AG04449 (cell line): Measurements from ENCODE around the gene CLGN.
A peak's percentile ranks its signal among the peaks of the same experiment; 100 is the strongest.

ENCODE experiments used
- CTCF ChIA-PET: fragments of 350-600 bp; formaldehyde crosslinking; extraction: SDS; loops from one replicate; lab custom pipeline; 2021; ENCODE audit warnings: antibody characterized with exemption; lab: Yijun Ruan, JAX
- POLR2A ChIA-PET: fragments of 400-600, 350-600 bp; formaldehyde crosslinking; extraction: SDS; loops from one replicate; lab custom pipeline; 2020; ENCODE audit warnings: antibody characterized with exemption, inconsistent platforms; lab: Yijun Ruan, JAX
- DNase-seq: peaks from one replicate; pipeline ENCODE4 v3.0.0-alpha.2; 2010; ENCODE audit warnings: low read depth, low spot score
- H3K4me3 ChIP-seq: 2 replicates; pipeline ENCODE4 v1.5.1; 2011; ENCODE audit warnings: low read depth, mild to moderate bottlenecking, control low read depth, low read length
- TF ChIP-seq, protein P1 (sequence below): IDR thresholded peaks from one replicate; pipeline ENCODE4 v1.5.1; 2011; ENCODE audit warnings: mild to moderate bottlenecking, moderate library complexity, low read length, control low read depth, inconsistent platforms; ENCODE audit not compliant: insufficient read depth; ENCODE audit errors: missing control alignments

The CLGN gene

GRCh38 chr4:140359562-140360427, 67.7 kb downstream of the CLGN start:
- no peak overlapping the region for H3K4me3 ChIP-seq
- ChIA-PET CTCF (interaction anchor here (0.6 to 6.6 kb wide), 80 partner anchors 9 to 763 kb away, joined by 3 to 110 read pairs (median 4); partner anchors contain the start of gene SCOC), POLR2A (no interaction called here)
- no peak for DNase-seq
- TF ChIP-seq, protein P1, sequence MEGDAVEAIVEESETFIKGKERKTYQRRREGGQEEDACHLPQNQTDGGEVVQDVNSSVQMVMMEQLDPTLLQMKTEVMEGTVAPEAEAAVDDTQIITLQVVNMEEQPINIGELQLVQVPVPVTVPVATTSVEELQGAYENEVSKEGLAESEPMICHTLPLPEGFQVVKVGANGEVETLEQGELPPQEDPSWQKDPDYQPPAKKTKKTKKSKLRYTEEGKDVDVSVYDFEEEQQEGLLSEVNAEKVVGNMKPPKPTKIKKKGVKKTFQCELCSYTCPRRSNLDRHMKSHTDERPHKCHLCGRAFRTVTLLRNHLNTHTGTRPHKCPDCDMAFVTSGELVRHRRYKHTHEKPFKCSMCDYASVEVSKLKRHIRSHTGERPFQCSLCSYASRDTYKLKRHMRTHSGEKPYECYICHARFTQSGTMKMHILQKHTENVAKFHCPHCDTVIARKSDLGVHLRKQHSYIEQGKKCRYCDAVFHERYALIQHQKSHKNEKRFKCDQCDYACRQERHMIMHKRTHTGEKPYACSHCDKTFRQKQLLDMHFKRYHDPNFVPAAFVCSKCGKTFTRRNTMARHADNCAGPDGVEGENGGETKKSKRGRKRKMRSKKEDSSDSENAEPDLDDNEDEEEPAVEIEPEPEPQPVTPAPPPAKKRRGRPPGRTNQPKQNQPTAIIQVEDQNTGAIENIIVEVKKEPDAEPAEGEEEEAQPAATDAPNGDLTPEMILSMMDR: peak; percentile 73

GRCh38 chr4:140358281-140358680, 69.2 kb downstream of the CLGN start:
- ChIA-PET CTCF (interaction anchor here (2.5 to 6.6 kb wide), 6 partner anchors 10 to 495 kb away, joined by 8 to 110 read pairs (median 32); no protein-coding TSS in a partner anchor), POLR2A (no interaction called here)
- TF ChIP-seq, protein P1: no peak
- H3K4me3 ChIP-seq: no peak overlapping the region
- no peak for DNase-seq

- no peak for DNase-seq
- POLR2A ChIA-PET: no interaction called here
- CTCF ChIA-PET: interaction anchor here (1.3 to 6.6 kb wide), 5 partner anchors 11 to 495 kb away, joined by 3 to 110 read pairs (median 17); no protein-coding TSS in a partner anchor
- H3K4me3 ChIP-seq: no peak overlapping the region
- TF ChIP-seq, protein P1: no peak
These were observed 69.6 kb downstream of the CLGN start for GRCh38 chr4:140357868-140358267.

DNA sequence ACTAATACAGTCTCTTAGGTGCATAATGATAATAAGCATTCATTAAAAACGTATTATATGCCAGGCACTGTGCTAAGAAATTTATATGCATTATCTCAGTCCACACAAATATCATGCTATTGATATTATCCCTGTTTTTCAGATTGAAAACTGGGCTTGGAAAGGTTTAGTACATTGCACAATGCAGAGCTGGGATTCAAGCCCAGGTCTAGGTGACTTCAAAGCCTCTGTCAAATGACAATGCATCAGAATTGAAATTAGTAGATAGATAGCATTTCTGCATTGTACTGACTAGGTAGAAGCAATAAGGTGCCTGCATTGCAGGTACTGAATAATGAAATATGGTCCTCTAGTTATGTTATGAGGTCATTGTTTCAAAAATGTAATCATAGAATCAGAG, 72.2 kb downstream of the CLGN start:
- H3K4me3 ChIP-seq: no peak overlapping the region
- no peak for DNase-seq
- ChIA-PET CTCF (interaction anchor here (1.3 kb wide), 1 partner anchor 700 kb away, joined by 3 read pairs; no protein-coding TSS in a partner anchor), POLR2A (no interaction called here)
- TF ChIP-seq, protein P1: no peak

GRCh38 chr4:140353786-140354185, 73.7 kb downstream of the CLGN start:
- DNase-seq: no peak
- CTCF ChIA-PET: interaction anchor here (0.6 to 7.7 kb wide), 6 partner anchors 7 to 697 kb away, joined by 3 to 68 read pairs (median 5); no protein-coding TSS in a partner anchor
- H3K4me3 ChIP-seq: no peak overlapping the region
- TF ChIP-seq, protein P1: no peak
- POLR2A ChIA-PET: no interaction called here
